GM12801 (cell line): ENCODE data around the gene LMF1.

Source experiments
- TF ChIP-seq, protein P1 (sequence below): IDR thresholded peaks from one replicate; pipeline ENCODE4 v1.5.1; 2011; ENCODE audit warnings: control low read depth; ENCODE audit not compliant: insufficient read length; ENCODE audit errors: extremely low read depth

LMF1 gene

DNA sequence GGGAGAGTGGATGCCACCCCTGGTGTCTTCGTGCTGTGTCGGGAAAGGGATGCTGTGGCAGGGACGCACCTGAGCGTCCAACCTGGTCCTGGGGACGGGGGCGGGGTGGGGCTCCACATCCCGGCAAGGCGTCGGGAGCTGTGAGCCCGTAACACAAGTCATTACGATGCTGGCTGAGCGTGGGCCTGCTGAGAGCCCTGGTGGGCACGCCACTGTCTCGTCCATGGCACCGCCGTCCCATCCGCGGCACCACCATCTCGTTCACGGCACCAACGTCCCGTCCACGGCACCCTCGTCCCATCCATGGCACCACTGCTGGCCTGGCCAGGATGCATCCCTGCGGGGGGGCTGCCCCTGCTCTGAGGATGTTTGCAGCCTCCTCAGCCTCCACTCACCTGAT, 146.2 kb downstream of the LMF1 start:
- TF ChIP-seq, protein P1, sequence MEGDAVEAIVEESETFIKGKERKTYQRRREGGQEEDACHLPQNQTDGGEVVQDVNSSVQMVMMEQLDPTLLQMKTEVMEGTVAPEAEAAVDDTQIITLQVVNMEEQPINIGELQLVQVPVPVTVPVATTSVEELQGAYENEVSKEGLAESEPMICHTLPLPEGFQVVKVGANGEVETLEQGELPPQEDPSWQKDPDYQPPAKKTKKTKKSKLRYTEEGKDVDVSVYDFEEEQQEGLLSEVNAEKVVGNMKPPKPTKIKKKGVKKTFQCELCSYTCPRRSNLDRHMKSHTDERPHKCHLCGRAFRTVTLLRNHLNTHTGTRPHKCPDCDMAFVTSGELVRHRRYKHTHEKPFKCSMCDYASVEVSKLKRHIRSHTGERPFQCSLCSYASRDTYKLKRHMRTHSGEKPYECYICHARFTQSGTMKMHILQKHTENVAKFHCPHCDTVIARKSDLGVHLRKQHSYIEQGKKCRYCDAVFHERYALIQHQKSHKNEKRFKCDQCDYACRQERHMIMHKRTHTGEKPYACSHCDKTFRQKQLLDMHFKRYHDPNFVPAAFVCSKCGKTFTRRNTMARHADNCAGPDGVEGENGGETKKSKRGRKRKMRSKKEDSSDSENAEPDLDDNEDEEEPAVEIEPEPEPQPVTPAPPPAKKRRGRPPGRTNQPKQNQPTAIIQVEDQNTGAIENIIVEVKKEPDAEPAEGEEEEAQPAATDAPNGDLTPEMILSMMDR = no peak

DNA sequence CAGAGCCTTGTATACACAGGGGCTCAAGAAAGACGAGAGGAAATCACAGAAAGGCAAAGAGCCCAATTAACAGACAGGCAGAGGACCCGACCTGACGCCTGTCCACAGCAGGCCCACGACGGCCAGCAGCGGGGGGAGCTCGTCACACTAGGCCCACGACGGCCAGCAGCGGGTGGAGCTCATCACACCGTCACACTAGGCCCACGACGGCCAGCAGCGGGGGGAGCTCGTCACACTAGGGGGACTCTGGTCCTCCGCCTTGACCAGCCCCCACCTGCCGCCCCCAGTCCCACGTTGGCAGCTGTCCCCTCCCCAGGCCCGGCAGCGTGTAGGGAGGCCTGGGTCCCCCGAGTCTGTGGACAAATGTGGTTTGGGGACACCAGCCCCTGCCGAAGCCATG, 146.6 kb downstream of the LMF1 start:
- TF ChIP-seq, protein P1 = no peak

DNA sequence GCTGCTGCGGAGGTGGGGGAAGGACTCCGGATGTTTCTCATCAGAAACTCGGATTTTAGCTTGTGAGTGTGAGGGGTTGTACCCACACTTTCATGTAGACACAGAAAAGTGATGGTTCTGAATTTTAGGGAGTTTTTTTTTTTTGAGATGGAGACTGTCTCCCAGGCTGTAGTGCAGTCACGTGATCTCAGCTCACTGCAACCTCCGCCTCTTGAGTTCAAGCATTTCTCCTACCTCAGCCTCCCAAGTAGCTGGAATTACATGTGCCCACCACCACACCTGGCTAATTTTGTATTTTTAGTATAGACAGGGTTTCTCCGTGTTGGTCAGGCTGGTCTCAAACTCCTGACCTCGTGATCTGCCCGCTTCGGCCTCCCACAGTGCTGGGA, 147.9 kb downstream of the LMF1 start:
- TF ChIP-seq, protein P1 = no peak

DNA sequence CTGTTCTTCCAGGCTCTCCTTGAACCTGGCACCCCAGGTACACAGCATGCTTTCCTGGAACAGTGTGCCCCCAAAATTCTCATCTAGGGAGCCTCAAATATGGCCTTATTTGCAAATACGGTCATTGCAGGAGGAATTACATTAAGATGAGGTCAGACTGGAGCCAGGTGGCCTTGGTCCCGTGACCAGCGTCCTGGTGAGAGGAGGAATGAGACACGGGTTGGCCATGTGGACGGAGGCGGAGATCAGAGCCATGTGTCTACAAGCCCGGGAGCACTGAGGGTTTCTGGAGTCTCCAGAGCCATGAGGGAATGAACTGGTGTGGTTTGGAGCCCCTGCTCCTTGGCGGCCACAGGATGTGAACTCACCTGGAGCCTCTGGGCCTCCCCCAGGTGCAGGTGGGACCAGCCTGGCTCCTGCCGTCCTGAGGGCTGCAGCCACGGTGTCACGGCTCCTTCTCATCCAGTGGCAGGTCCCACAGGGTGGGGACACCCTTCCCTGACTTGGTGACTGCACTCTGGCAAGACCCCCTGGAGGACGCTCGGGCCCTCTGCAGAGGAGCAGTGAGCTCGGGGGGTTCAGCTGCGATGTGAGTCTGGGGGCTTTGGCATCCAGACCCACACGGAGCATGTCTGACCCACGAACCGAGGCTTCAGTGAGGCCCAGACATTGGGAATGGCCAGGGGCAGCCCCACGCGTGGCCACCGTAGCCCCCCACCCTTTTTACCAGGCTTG, 148.4 kb downstream of the LMF1 start:
- TF ChIP-seq, protein P1 = no peak

DNA sequence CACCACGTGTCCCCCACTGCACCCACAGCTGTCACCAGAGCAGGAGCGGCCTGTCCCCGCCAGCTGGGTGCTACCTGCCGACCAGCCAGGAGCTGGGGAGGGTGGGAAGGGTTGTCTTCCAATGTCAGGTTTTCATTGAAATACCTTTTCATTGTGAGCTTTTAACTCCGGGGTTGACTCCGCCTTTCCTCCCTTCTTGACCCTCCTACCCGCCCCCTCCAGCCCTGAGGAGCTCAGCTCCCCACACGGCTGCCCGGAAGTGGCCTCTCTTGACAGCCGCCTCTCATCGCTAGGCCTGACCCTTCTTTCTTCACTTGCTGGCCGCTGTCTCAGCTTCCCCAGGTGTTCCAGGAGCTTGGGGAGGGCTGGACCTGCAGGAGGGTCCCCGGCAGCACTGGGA, 149.0 kb downstream of the LMF1 start:
- TF ChIP-seq, protein P1 = no peak

DNA sequence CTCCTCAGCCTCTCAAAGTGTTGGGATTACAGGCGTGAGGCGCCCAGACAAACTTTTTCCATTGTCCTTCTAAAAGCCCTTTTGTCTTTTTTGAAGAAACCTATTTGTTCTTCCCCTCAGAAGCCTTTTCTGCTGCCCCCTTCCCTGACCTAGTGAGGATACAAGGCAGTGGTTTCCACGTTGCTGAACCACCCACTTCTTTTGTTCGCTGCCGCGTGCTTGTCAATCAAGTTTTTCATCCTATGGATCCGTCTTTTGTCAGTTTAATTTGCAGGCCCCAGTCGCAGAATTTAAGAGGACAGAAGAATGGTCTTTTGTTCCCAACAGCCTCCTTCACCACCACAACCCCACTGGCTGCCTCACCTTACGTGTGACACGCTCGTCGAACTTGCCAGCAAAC, 150.0 kb downstream of the LMF1 start:
- TF ChIP-seq, protein P1 = no peak

DNA sequence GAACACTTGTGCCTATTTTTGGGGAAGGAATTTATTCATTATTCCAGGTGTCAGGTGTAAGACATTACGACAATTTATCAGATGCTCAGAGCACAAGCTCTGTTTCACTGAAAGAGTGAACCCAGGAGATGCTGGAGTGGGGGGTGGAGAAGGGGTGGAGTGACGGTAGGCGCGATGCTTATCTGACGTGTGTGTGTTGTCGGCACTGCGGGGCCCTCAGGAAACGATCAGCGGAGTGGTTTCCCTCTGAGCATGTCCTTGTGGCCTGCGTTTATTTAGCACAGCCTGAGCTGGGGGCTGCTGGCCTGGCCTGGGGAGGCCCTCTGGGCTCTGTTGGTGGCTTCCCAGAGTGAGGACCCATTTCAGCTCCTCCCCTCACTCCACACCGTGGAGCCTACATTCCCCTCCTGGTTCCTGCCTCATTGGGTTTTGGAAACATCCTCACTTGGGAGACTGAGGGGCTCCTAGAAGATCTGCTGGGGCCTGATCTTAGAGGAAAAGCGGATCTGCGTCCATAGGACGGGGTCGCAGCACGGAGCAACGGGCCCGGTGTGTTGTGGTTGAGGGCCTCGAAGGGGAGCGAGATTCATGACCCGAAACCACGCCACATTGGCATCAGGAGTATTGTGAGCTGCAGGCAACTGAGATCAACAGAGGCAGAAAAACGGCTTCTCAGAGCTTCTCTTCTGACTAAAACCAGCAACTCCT, 151.3 kb downstream of the LMF1 start:
- TF ChIP-seq, protein P1 = no peak
